HG02840 (cell line): Measurements from ENCODE around the gene ERP27.

Experiments used
- ATAC-seq: cut with Tn5 transposase; IDR thresholded peaks from one replicate; pipeline ENCODE4 v1.9.1; 2021; ENCODE audit warnings: mild to moderate bottlenecking, moderate library complexity, moderate number of reproducible peaks; ENCODE audit not compliant: unreplicated experiment, low FRiP score

The ERP27 gene

DNA sequence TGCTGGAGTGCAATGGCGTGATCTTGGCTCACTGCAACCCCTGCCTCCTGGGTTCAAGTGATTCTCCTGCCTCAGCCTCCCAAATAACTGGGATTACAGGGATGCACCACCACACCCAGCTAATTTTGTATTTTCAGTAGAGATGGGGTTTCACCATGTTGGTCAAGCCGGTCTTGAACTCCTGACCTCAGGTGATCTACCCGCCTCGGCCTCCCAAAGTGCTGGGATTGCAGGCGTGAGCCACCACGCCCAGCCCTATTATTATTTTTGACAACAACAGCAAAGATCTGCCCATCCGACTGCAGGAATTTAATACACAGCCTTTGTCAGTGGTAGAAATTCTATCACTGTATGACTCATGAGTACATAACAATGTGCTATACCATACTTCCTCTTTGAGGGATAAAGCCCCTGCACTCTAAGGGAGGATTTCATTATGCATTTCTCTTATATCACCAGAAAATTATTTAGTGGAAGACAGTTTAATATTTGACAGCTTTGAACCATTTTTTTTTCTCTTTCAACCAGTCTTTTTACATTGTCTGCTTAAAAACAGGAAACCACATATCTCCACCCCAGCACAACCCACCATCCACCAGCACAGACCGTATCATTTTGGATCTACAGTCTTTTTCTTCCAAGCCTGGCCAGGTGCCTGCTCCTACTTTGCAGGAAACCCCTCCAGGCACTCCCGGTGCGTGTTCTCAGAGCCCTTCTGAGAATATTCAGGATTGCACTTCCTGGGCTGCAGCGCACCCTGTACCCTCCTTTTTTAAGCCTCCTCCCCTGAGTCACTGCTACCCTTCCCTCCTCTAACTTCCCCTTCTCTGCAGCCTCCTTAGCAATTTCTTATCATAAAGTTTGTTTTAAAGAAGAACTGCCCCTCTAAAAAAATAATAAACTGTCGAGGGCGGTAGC, 22.5 kb upstream of the ERP27 start:
- peak; percentile 35 for ATAC-seq

DNA sequence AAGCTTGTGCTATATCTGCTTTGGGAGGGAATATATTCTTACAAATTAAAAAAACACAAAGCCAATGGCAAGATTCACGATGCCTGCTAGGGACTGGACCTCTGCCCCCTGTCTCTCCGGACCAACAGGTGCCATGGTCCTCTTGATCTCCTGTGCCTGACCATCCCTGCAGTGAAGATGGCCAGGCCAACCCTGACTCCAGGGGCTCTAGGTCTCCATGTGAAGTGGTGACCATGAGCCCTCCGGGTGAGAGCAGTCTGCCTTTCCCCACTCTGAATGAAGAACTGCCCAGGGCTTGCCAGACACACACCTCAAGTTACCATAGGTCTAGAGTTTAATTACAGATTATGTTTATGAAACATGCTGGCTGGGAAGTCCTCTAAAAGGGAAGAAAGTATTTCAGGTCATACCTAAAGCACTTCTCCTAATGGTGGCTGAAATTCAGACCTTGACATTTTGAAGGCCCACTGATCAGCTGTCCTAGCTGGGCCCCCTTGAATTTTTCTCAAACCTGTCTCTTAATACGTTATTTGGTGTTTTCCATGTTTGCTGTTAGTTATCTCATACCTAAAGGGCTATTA, 21.7 kb upstream of the ERP27 start:
- no peak for ATAC-seq

DNA sequence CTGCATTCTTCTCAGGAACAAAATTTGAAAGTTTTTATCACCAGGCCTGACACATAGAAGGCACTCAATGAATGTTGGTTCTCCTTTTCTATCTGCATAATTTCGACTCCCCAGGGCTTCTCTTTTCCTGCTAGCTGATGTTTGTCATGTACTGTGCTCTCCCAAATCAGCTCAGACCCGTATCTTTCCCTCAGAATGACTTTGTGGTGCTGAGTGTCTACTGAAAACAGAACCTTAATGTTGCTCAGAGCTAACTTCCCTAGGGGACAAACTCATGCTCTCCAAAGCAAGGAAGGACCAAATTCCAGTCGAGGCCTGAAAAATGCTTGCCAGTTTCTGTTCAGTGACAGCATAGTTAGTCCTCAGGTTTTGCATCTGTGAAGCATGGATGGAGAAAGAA, 21.1 kb upstream of the ERP27 start:
- no peak for ATAC-seq

DNA sequence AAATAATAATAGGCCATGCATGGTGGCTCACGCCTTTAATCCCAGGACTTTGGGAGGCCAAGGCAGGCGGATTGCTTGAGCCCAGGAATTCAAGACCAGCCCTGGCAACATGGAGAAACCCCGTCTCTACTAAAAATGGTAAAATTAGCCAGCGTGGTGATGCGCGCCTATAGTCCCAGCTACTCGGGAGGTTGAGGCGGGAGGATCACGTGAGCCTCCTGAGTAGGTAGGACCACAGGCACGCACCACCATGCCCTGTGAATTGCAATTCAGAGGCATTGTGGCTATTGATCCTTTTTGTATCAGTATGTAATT, 20.7 kb upstream of the ERP27 start:
- no peak for ATAC-seq

DNA sequence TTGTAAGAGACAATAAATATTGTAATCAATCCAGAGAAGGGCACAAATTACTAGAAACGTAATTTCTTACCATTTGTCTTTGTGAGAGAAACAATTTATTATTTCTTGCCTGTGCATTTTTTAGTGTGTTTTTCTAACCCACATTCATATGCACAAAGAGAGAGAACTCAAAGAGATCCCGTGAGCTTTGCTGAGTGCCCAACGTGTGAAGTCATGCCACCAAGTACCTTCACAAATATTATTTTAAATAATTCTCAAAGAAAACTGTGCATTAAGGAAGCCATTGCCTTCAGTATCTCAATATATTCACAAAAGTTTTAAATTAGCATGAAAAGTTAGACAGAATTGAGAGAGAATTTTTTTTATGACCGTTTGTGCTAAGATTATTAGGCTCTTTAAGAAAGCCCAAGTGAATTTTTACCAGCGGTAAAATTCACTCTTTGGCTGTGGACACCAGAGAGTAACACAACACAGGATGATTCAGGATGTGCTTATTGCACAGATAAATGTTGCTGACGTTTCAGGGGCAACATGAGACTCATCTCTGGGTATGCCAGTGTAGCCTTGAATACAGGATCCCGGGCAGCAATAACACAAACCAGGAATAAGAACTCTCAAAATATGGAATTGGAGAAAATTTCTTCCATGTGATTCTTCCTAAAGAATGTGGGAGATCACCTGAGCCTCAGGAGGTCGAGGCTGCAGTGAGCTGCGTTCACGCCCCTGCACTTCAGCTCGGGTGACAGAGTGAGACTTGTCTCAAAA, 20.2 kb upstream of the ERP27 start:
- no peak for ATAC-seq

DNA sequence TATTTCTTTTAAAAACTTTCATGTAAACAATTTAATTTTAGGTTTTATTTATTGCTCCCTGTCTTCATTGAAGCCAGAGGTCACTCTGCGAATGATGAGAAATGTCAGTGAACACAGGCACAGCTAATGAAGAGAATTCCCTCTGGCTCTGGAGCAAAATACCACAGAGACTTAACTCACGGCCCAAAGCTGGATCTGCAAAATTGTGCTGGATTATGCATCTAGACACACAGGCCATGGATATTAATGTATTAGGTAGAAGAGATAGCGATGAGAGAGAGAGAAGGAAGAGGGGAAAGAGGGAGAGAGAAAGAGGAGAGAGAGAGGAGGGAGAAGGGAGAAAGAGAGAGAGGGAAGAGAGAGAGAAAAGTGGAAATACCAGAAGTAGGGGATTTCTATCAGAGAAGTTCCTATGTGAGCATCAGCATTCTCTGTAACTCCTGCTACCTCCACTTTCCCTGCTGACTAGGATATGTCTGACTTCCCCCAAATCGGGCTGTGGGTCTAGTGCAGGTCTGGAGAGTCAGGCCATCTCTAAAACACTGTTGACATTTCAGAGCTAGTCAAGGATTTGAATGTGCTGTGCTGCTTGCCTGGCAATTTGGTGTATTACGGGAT, 19.3 kb upstream of the ERP27 start:
- no peak for ATAC-seq

DNA sequence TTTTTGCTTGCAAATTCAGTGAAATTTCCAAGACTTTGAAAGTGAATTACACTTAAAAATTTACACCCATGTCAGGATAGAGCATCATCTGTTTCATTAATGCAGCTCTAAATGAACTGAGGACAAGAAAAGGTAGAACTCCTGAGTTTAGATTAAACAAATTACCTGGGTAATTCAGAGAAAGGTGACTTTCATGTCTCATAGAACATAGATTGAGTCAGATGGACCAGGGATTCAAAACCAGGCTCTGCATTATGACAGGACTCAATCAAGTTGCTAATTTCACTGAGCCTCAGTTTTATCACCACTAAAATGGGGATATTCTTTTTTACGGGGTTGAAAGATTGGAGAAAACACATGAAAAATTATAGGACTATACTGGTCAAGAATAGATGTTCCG, 18.6 kb upstream of the ERP27 start:
- ATAC-seq = no peak

DNA sequence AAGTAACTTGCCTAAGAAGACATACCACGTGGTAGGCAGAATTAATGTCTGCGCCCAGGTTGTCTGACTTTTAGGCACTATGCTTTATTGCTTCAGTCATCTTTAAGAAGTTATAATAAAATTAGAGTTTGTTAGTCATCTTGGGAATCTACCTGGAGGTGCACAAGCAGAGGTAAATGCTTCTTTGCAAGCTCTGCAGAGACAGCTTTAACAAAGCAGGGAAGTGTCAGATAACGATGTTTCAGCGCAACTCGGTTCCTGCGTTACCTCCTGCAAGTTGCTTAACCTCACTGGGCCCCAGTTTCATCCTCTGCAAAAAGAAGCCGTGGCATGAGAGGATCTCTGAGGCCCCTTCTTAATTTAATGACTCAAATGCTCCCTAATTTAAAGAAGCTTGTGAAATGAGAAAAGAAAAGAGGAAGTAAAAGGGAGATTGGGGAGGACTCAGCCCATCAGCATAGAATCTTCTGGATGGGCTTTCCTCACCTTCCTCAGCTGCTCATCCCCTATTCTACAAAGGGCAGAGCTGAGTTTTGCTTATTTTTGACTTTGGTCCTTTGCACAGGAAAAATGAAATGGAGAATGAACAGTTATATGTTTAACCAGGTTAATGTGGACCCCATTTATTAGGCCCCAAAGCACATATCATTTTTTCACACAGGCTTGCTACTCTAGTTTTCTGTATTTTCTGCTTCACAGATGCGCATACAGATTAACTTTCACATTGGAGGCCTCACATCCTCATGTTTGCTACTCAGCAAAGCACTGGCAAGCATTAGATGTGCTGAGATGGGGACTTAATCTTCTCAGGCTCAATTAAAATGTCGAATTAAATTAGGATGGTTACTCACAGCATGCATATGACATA, 17.9 kb upstream of the ERP27 start:
- peak; percentile 33 for ATAC-seq

DNA sequence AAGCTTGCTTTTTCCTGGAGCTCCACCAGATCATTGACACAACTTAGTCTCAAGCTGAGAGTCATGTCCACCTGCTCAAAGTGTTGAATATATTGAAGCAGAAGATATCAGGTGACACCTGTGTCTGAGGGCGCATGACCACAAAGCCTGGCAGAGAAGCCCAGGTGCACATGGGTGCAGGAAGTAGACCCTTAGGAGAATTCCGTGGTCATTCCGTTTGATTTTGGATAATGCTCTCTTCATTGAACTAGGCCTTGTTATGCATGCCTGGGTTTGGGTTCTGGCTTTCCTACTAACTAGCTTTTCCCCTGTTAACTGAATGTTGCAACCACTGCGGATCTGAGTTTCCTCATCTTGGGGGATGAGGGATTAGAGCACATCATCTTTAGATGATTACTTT, 15.9 kb upstream of the ERP27 start:
- no peak for ATAC-seq

DNA sequence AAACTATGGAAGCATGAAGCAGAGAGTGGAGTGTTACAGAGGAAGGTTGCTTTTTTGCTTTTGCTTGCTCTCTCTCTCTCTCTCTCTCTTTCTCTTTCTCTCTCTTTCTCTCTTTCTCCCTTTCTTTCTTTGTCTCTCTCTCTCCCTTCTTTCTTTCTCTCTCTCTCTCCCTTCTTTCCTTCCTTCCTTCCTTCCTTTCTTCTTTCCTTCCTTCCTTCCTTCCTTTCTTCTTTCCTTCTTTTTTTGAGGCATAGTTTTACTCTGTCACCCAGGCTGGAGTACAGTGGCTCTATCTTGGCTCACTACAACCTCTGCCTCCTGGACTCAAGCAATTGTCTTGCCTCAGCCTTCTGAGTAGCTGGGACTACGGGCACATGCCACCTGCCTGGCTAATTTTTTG, 15.4 kb upstream of the ERP27 start:
- no peak for ATAC-seq

DNA sequence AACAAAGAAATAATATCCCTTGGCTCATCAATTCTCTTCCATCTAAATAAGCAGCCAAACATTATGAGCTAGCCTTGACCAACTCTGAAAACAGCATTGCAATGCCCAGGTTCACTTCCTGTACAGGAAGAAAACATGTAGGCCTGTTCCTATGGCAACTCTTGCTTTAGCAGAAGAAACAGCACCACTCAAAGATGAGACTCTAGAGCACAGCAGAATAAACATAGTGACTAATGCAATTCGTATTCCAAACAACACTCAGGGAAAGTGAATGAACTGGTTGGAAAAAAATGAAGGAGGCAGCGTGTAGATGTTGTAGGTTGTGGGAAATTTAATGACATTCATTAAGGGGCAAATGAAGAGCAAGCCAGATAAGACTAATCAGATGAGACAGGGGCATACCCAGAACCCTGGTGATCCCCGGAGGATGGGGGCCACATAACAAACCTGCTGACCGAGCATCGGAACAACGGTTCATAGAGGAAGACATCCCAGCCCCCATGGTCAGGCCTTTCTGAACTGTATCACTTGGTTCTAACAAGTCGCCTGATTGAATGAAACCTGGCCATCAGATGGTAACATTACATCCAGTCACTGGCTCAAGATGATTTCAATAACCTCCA, 14.1 kb upstream of the ERP27 start:
- ATAC-seq = peak; percentile 50

DNA sequence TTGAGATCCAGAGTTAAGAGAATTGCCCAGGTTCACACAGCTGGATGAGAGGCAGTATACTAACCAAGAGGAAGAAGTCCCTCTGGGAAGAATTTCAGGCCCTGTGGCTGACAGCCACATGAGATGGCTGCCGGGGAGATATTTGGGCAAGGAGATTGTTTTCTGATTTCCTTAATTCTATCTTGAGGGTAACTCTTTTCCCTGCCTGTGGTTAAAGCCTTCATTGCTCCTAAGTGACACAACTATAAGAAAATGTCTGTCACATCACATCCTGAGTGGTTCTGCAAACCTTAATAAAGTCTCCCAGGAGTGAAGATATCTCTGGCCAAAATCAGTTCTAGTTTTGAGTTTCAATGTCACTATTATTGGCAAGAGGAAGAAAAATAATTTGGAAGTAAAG, 13.5 kb upstream of the ERP27 start:
- ATAC-seq = no peak

DNA sequence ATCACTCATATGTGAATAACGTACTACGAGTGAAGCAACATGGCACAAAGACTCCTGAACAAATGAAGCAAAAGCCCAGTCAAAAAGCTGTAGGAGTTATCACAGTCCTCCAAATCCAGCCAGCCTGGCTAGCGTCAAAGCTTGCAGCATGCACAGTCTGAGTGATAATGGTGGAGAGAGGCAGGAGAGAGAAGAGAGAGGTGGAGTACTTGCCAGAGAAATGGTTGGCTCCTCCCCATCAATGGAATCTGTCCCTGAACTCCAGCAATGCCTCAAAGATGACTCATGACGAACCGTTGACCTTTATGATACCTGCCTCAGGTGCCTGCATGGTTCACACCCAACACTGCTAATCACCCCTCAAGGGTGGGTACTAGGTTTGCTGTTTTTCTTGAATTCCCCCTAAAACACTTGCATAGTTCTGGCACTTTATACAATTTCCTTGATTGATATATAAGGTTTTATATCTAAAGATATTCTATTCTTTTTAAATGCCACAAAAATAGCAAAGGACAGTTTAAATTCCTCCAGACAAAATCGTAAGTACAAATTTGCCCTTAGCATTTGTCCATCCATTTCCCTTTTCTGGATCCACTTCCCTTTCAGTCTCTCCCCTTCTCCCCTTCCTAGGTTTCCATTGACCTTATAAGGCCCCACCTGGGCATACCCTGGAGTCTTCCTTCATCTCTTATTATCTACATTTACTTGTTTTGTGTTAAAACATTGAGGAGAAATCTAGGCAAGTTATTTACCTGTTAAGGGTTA, 12.8 kb upstream of the ERP27 start:
- no peak for ATAC-seq

DNA sequence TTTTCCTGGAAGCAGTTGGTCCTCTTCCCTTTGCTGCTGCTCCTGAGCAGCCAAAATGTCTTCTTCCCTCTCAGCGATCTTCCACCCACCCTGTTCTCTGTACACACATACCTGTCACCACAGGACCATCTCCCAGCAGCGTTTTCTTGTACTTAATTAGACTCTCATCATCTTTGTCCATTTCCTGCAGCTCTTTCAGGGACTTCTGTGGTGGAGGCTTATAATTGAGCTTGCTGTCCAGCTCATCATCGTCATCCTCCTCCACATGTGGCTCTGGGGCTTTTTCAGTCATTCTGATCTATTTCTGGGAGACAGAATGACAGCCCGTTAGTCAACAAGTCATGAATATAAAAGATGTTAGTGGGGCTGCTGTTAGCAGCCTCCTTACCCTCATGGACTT, 12.1 kb upstream of the ERP27 start:
- no peak for ATAC-seq

DNA sequence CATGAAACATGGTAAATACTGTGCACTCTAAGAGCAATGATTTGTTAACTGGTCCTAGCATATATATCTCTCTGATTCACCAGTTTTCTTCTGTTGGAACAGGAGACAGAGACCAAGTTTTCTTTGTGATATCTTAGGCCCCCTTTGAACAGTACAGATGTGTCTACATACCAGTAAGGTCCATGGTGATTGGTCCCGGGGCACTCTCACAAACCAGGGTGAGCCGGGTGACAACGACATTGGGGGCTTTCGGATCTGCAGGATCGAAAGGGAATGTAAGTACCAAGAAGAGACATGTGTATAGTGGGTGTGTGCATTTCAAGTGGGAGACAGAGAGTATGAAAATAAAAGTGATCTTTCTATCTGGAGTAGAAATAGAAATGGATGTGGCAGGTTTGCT, 11.3 kb upstream of the ERP27 start:
- no peak for ATAC-seq

DNA sequence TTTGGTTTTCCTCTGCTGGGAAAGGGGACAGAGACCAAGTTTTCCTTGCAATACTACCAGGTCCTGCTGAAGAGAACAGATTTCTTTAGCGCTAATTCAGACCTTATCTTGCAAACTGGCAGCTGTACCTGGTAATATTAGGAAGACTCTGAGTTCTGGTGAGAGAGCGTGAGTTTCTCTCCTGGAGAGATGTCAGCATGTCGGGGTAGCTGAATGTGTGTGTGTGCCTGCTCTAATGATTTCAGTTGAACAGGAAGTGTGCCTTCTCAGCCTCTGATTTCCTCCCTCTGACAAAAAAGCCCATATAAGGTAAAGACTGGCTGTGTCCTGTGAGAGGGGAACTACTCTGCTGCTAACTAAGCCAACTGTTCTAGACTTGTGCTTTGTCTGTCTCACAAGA, 10.3 kb upstream of the ERP27 start:
- ATAC-seq = peak; percentile 93

DNA sequence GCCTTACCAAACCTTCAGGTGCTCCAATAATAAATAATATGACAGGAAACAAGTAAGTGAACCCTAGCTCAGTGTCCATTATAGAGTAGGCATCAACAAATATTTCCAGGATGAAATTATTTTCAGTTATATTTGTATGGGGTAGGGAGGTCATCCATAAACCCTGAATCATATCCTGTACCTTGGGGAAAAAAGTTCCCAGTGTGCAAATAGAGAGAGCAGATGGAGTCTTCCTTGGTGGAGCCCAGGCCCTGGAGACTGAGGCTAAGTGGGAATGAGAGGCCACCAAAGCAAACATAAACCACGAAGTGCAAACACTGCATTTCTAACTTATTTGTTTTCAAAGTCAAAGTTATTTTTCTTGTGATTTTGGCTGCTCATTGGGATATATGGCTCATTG, 8.5 kb upstream of the ERP27 start:
- no peak for ATAC-seq

DNA sequence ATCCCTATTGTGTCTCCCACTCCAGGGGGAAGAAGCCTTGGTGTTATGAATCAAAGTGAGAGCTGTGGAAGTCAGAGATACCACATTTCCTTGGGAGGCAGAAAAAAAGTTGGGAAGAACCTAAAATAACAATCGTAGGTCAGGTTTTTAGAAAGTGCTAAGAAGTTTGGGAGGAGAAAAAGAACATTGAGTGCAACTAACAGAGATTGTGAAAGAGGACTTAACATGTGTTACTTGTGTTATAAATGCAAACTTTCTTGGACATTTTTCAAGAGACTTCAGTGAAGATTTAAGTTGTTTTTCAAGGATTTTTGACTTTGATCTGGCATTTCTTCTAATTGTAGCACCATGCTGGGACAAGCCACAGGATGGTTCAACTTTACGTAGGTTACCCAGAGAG, 7.8 kb upstream of the ERP27 start:
- no peak for ATAC-seq
